ENCODE measurements around the gene THYN1.

The THYN1 gene

GRCh38 chr11:134250246-134250645, 2.9 kb downstream of the THYN1 start:
- Histone ChIP-seq H3K27ac (ENCODE audit: low read depth, low read length) (no peak overlapping the region), H3K9ac (ENCODE audit: low read depth in 1 of 2, low read length in 2 of 2) (no peak overlapping the region), H3K27me3 (ENCODE audit: control insufficient read depth in 1 of 2, insufficient read depth in 2 of 2, low read length in 2 of 2) (no peaks in the 10 kb centered on the region), H3K4me3 (ENCODE audit: low read depth in 1 of 2, low read length in 2 of 2) (no peak overlapping the region), H3K36me3 (ENCODE audit: control insufficient read depth in 1 of 2, insufficient read depth in 2 of 2, low read length in 2 of 2) (peaks cover 17 to 56% of the 10 kb centered on the region in 2 donors), H3K4me1 (ENCODE audit: control insufficient read depth in 1 of 2, insufficient read depth in 2 of 2, low read length in 2 of 2) (peaks cover 11 to 22% of the 10 kb centered on the region in 2 donors), H3K9me3 (ENCODE audit: control insufficient read depth in 1 of 2, low read length in 2 of 2) (no peaks in the 10 kb centered on the region)

- peaks cover 24 to 69% of the 10 kb centered on the region in 2 donors for H3K36me3 ChIP-seq (ENCODE audit: control insufficient read depth in 1 of 2, insufficient read depth in 2 of 2, low read length in 2 of 2)
These were observed 4.2 kb downstream of the THYN1 start for GRCh38 chr11:134248910-134249480.

GRCh38 chr11:134246678-134247077, 6.5 kb downstream of the THYN1 start:
- Histone ChIP-seq H3K27ac (ENCODE audit: low read depth, low read length) (no peak overlapping the region), H3K9me3 (ENCODE audit: control insufficient read depth in 1 of 2, low read length in 2 of 2) (no peaks in the 10 kb centered on the region), H3K36me3 (ENCODE audit: control insufficient read depth in 1 of 2, insufficient read depth in 2 of 2, low read length in 2 of 2) (peaks cover 45 to 92% of the 10 kb centered on the region in 2 donors), H3K4me1 (ENCODE audit: control insufficient read depth in 1 of 2, insufficient read depth in 2 of 2, low read length in 2 of 2) (peaks cover 0 to 2% of the 10 kb centered on the region in 2 donors), H3K4me3 (ENCODE audit: low read depth in 1 of 2, low read length in 2 of 2) (no peak overlapping the region), H3K9ac (ENCODE audit: low read depth in 1 of 2, low read length in 2 of 2) (no peak overlapping the region), H3K27me3 (ENCODE audit: control insufficient read depth in 1 of 2, insufficient read depth in 2 of 2, low read length in 2 of 2) (no peaks in the 10 kb centered on the region)

More at GRCh38 chr11:134248910-134249480, 4.2 kb downstream of the THYN1 start:
- Histone ChIP-seq H3K4me1 (ENCODE audit: control insufficient read depth in 1 of 2, insufficient read depth in 2 of 2, low read length in 2 of 2) (peaks cover 7 to 13% of the 10 kb centered on the region in 2 donors), H3K27me3 (ENCODE audit: control insufficient read depth in 1 of 2, insufficient read depth in 2 of 2, low read length in 2 of 2) (no peaks in the 10 kb centered on the region), H3K4me3 (ENCODE audit: low read depth in 1 of 2, low read length in 2 of 2) (no peak overlapping the region), H3K9me3 (ENCODE audit: control insufficient read depth in 1 of 2, low read length in 2 of 2) (no peaks in the 10 kb centered on the region), H3K9ac (ENCODE audit: low read depth in 1 of 2, low read length in 2 of 2) (no peak overlapping the region), H3K27ac (ENCODE audit: low read depth, low read length) (no peak overlapping the region)

GRCh38 chr11:134246100-134246499, 7.1 kb downstream of the THYN1 start:
- Histone ChIP-seq H3K27ac (ENCODE audit: low read depth, low read length) (no peak overlapping the region), H3K4me1 (ENCODE audit: control insufficient read depth in 1 of 2, insufficient read depth in 2 of 2, low read length in 2 of 2) (no peaks in the 10 kb centered on the region), H3K9ac (ENCODE audit: low read depth in 1 of 2, low read length in 2 of 2) (no peak overlapping the region), H3K4me3 (ENCODE audit: low read depth in 1 of 2, low read length in 2 of 2) (no peak overlapping the region), H3K9me3 (ENCODE audit: control insufficient read depth in 1 of 2, low read length in 2 of 2) (no peaks in the 10 kb centered on the region), H3K36me3 (ENCODE audit: control insufficient read depth in 1 of 2, insufficient read depth in 2 of 2, low read length in 2 of 2) (peaks cover 51 to 96% of the 10 kb centered on the region in 2 donors), H3K27me3 (ENCODE audit: control insufficient read depth in 1 of 2, insufficient read depth in 2 of 2, low read length in 2 of 2) (no peaks in the 10 kb centered on the region)

- Histone ChIP-seq H3K9me3 (ENCODE audit: control insufficient read depth in 1 of 2, low read length in 2 of 2) (no peaks in the 10 kb centered on the region), H3K27me3 (ENCODE audit: control insufficient read depth in 1 of 2, insufficient read depth in 2 of 2, low read length in 2 of 2) (no peaks in the 10 kb centered on the region), H3K4me1 (ENCODE audit: control insufficient read depth in 1 of 2, insufficient read depth in 2 of 2, low read length in 2 of 2) (no peaks in the 10 kb centered on the region), H3K4me3 (ENCODE audit: low read depth in 1 of 2, low read length in 2 of 2) (no peak overlapping the region), H3K9ac (ENCODE audit: low read depth in 1 of 2, low read length in 2 of 2) (no peak overlapping the region), H3K36me3 (ENCODE audit: control insufficient read depth in 1 of 2, insufficient read depth in 2 of 2, low read length in 2 of 2) (peaks cover 51 to 94% of the 10 kb centered on the region in 2 donors), H3K27ac (ENCODE audit: low read depth, low read length) (no peak overlapping the region)
These were observed 7.7 kb downstream of the THYN1 start for GRCh38 chr11:134245434-134245833.

- Histone ChIP-seq H3K27me3 (ENCODE audit: control insufficient read depth in 1 of 2, insufficient read depth in 2 of 2, low read length in 2 of 2) (no peaks in the 10 kb centered on the region), H3K4me1 (ENCODE audit: control insufficient read depth in 1 of 2, insufficient read depth in 2 of 2, low read length in 2 of 2) (no peaks in the 10 kb centered on the region), H3K36me3 (ENCODE audit: control insufficient read depth in 1 of 2, insufficient read depth in 2 of 2, low read length in 2 of 2) (peaks cover 57 to 94% of the 10 kb centered on the region in 2 donors), H3K4me3 (ENCODE audit: low read depth in 1 of 2, low read length in 2 of 2) (no peak overlapping the region), H3K9ac (ENCODE audit: low read depth in 1 of 2, low read length in 2 of 2) (no peak overlapping the region), H3K9me3 (ENCODE audit: control insufficient read depth in 1 of 2, low read length in 2 of 2) (no peaks in the 10 kb centered on the region), H3K27ac (ENCODE audit: low read depth, low read length) (no peak overlapping the region)
These were observed 8.6 kb downstream of the THYN1 start for GRCh38 chr11:134244593-134244992.

- H3K4me3 ChIP-seq (ENCODE audit: low read depth in 1 of 2, low read length in 2 of 2): no peak overlapping the region
- H3K36me3 ChIP-seq (ENCODE audit: control insufficient read depth in 1 of 2, insufficient read depth in 2 of 2, low read length in 2 of 2): peaks cover 59 to 97% of the 10 kb centered on the region in 2 donors
- no peak overlapping the region for H3K27ac ChIP-seq (ENCODE audit: low read depth, low read length)
- no peaks in the 10 kb centered on the region for H3K4me1 ChIP-seq (ENCODE audit: control insufficient read depth in 1 of 2, insufficient read depth in 2 of 2, low read length in 2 of 2)
- H3K9ac ChIP-seq (ENCODE audit: low read depth in 1 of 2, low read length in 2 of 2): no peak overlapping the region
- H3K9me3 ChIP-seq (ENCODE audit: control insufficient read depth in 1 of 2, low read length in 2 of 2): no peaks in the 10 kb centered on the region
- H3K27me3 ChIP-seq (ENCODE audit: control insufficient read depth in 1 of 2, insufficient read depth in 2 of 2, low read length in 2 of 2): no peaks in the 10 kb centered on the region
These were observed 9.2 kb downstream of the THYN1 start for GRCh38 chr11:134243913-134244312.

- H3K27ac ChIP-seq (ENCODE audit: low read depth, low read length): no peak overlapping the region
- H3K9ac ChIP-seq (ENCODE audit: low read depth in 1 of 2, low read length in 2 of 2): no peak overlapping the region
- peaks cover 51 to 86% of the 10 kb centered on the region in 2 donors for H3K36me3 ChIP-seq (ENCODE audit: control insufficient read depth in 1 of 2, insufficient read depth in 2 of 2, low read length in 2 of 2)
- no peak overlapping the region for H3K4me3 ChIP-seq (ENCODE audit: low read depth in 1 of 2, low read length in 2 of 2)
- H3K4me1 ChIP-seq (ENCODE audit: control insufficient read depth in 1 of 2, insufficient read depth in 2 of 2, low read length in 2 of 2): no peaks in the 10 kb centered on the region
- no peaks in the 10 kb centered on the region for H3K27me3 ChIP-seq (ENCODE audit: control insufficient read depth in 1 of 2, insufficient read depth in 2 of 2, low read length in 2 of 2)
- no peaks in the 10 kb centered on the region for H3K9me3 ChIP-seq (ENCODE audit: control insufficient read depth in 1 of 2, low read length in 2 of 2)
These were observed 10.8 kb downstream of the THYN1 start for GRCh38 chr11:134242376-134242775.

GRCh38 chr11:134240592-134240991, 12.6 kb downstream of the THYN1 start:
- no peak overlapping the region for H3K27ac ChIP-seq (ENCODE audit: low read depth, low read length)
- H3K36me3 ChIP-seq (ENCODE audit: control insufficient read depth in 1 of 2, insufficient read depth in 2 of 2, low read length in 2 of 2): peaks cover 51 to 74% of the 10 kb centered on the region in 2 donors

GRCh38 chr11:134238956-134239355, 14.2 kb downstream of the THYN1 start:
- Histone ChIP-seq H3K4me1 (ENCODE audit: control insufficient read depth in 1 of 2, insufficient read depth in 2 of 2, low read length in 2 of 2) (no peaks in the 10 kb centered on the region), H3K27me3 (ENCODE audit: control insufficient read depth in 1 of 2, insufficient read depth in 2 of 2, low read length in 2 of 2) (no peaks in the 10 kb centered on the region), H3K36me3 (ENCODE audit: control insufficient read depth in 1 of 2, insufficient read depth in 2 of 2, low read length in 2 of 2) (peaks cover 48 to 66% of the 10 kb centered on the region in 2 donors), H3K4me3 (ENCODE audit: low read depth in 1 of 2, low read length in 2 of 2) (no peak overlapping the region), H3K27ac (ENCODE audit: low read depth, low read length) (no peak overlapping the region), H3K9ac (ENCODE audit: low read depth in 1 of 2, low read length in 2 of 2) (no peak overlapping the region), H3K9me3 (ENCODE audit: control insufficient read depth in 1 of 2, low read length in 2 of 2) (no peaks in the 10 kb centered on the region)

More at GRCh38 chr11:134240592-134240991, 12.6 kb downstream of the THYN1 start:
- no peak overlapping the region for H3K9ac ChIP-seq (ENCODE audit: low read depth in 1 of 2, low read length in 2 of 2)
- no peaks in the 10 kb centered on the region for H3K27me3 ChIP-seq (ENCODE audit: control insufficient read depth in 1 of 2, insufficient read depth in 2 of 2, low read length in 2 of 2)
- H3K4me3 ChIP-seq (ENCODE audit: low read depth in 1 of 2, low read length in 2 of 2): no peak overlapping the region
- H3K9me3 ChIP-seq (ENCODE audit: control insufficient read depth in 1 of 2, low read length in 2 of 2): no peaks in the 10 kb centered on the region
- H3K4me1 ChIP-seq (ENCODE audit: control insufficient read depth in 1 of 2, insufficient read depth in 2 of 2, low read length in 2 of 2): no peaks in the 10 kb centered on the region
